ENCODE results near the gene SPTA1.

Gene SPTA1

DNA sequence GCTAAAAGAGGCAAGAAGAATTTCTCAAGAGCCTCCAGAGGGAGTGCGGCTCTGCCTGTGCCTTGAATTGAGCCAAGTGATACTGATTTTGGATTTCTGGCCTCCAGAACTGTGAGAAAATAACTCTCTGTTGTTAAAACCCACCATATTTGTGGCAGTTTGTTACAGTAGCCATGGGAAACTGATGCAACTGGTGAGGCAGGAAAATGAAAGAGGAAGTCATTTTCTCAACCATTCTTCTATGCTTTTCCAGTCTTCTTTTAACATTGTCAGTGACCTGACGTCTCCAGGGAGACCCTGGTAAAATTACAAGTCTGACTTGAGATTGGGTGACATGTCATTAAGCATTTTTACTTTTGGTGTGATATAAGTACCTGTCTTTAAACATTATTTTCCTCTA lies 121.9 kb downstream of the SPTA1 start:
- peak; percentile 65 to 88 for DNase-seq

GRCh38 chr1:158563853-158564252 lies 122.7 kb downstream of the SPTA1 start:
- peak; percentile 23 to 37 for DNase-seq
